Kidney (tissue), 14 donors: ENCODE data around the gene CORIN. TPM values are rescaled to one million over a fixed set of nuclear protein-coding genes. Genes with fewer than 3 reads are reported as not detected.

Experiments
- DNase-seq, 5 donors: peaks; one replicate each; pipeline ENCODE4 v3.0.0-alpha.2; 2013 to 2020
- FAIRE-seq: peaks from 2 replicates; lab custom pipeline; 2012; peaks lifted over from hg19 to GRCh38; lab: Jason Lieb, UNC
- H3K27ac ChIP-seq, 2 donors: one replicate each; pipeline ENCODE4 v1.7.0; 2013; ENCODE audit warnings: low read depth in 2 of 2, low read length in 2 of 2, inconsistent platforms in 1 of 2
- H3K27me3 ChIP-seq: one replicate; pipeline ENCODE4 v1.7.1; 2013; ENCODE audit warnings: low read length, inconsistent platforms; ENCODE audit not compliant: control insufficient read depth, insufficient read depth
- H3K36me3 ChIP-seq, 3 donors: one replicate each; pipeline versions ENCODE4 v1.7.0 to v1.7.1; 2013; ENCODE audit warnings: low read length in 3 of 3, control low read depth in 1 of 3, inconsistent platforms in 1 of 3; ENCODE audit not compliant: insufficient read depth in 3 of 3, control insufficient read depth in 2 of 3
- H3K4me1 ChIP-seq, 3 donors: one replicate each; pipeline versions ENCODE4 v1.7.0 to v1.7.1; 2013; ENCODE audit warnings: low read length in 3 of 3, inconsistent platforms in 1 of 3, low read depth in 1 of 3; ENCODE audit not compliant: control insufficient read depth in 2 of 3, insufficient read depth in 2 of 3
- H3K4me3 ChIP-seq, 3 donors: one replicate each; pipeline versions ENCODE4 v1.7.0 to v1.8.1; 2013; ENCODE audit warnings: low read length in 3 of 3, control low read depth in 1 of 3, inconsistent platforms in 1 of 3
- H3K9ac ChIP-seq, 3 donors: one replicate each; pipeline versions ENCODE4 v1.7.0 to v1.7.1; 2013; ENCODE audit warnings: low read length in 3 of 3, control low read depth in 1 of 3, inconsistent platforms in 1 of 3
- H3K9me3 ChIP-seq, 3 donors: one replicate each; pipeline versions ENCODE4 v1.7.0 to v1.7.1; 2013; ENCODE audit warnings: low read length in 3 of 3, control low read depth in 1 of 3, inconsistent platforms in 1 of 3; ENCODE audit not compliant: control insufficient read depth in 2 of 3, insufficient read depth in 1 of 3
- intact Hi-C: fragments of 100-400 bp; cut with DNase I; formaldehyde crosslinking; loops from one replicate; pipeline ENCODE4 v1.11.1; 2022
- polyA plus RNA-seq: library from polyadenylated mRNA; stranded (reverse); fragments of 350-450 nt; fragmentation: Illumina TruSeq; extraction: RNeasy Lipid Tissue Mini Kit (QIAGEN cat#74804); gene quantifications from one replicate; pipeline ENCODE4 v1.2.3, GENCODE V29; 2014; ENCODE audit warnings: low read depth, low replicate concordance; ENCODE audit not compliant: insufficient read depth
- total RNA-seq: library from RNA; stranded (reverse); fragmentation: NEBNext Ultra II Directional; extraction: Animal tissue kit (Norgen Biotek cat#: 25700); gene quantifications from one replicate; pipeline ENCODE4 v1.2.1, GENCODE V29; 2021
- TF ChIP-seq, protein P1 (sequence below): IDR thresholded peaks from 3 replicates; pipeline ENCODE4 v1.5.1; 2012; ENCODE audit warnings: mild to moderate bottlenecking, moderate library complexity, borderline replicate concordance; ENCODE audit not compliant: insufficient read depth; ENCODE audit errors: extremely low read depth
- donor health status: control.
- donor health status: control.
- donor health status: control.
- donor health status: control.
- donor health status: control.
- donor health status: DM: yes; HTN: yes; CAD: no.
- donor health status: Normal renal cell carcinoma (clear cell type).

CORIN gene
- total and polyA plus RNA-seq, 2 donors from 2014 or later, result 0.75 to 2.6 TPM

DNA sequence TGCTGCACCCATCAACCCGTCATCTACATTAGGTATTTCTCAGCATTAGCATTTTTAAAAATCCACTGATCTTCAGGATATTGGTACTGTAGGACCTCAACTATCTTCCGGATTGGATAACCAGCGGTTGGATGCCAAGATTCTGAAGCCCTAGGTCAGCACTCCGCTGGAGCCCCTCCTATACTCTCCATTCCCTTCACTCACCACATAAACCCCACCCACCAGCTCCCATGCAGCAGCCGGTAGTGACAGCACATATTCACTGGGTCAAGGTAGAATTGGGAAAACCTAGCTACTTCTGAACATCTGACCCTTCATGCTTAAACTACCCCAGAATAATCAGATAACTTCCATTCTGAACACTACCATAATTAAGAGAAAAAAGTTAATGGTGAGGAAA lies 134.9 kb downstream of the CORIN start:
- H3K36me3 ChIP-seq, result no peaks in the 10 kb centered on the region
- peaks cover 3 to 22% (median 4%) of the 10 kb centered on the region in 3 donors for H3K4me1 ChIP-seq
- H3K27ac ChIP-seq, result peak overlapping the region; percentile 60 to 84
- H3K9ac ChIP-seq, result no peak overlapping the region
- peak in 2 of 5 donors; percentile 33 to 38 for DNase-seq
- intact Hi-C loops, result no loop called here
- FAIRE-seq, result no peak
- TF ChIP-seq, protein P1, sequence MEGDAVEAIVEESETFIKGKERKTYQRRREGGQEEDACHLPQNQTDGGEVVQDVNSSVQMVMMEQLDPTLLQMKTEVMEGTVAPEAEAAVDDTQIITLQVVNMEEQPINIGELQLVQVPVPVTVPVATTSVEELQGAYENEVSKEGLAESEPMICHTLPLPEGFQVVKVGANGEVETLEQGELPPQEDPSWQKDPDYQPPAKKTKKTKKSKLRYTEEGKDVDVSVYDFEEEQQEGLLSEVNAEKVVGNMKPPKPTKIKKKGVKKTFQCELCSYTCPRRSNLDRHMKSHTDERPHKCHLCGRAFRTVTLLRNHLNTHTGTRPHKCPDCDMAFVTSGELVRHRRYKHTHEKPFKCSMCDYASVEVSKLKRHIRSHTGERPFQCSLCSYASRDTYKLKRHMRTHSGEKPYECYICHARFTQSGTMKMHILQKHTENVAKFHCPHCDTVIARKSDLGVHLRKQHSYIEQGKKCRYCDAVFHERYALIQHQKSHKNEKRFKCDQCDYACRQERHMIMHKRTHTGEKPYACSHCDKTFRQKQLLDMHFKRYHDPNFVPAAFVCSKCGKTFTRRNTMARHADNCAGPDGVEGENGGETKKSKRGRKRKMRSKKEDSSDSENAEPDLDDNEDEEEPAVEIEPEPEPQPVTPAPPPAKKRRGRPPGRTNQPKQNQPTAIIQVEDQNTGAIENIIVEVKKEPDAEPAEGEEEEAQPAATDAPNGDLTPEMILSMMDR, result no peak
- no peaks in the 10 kb centered on the region for H3K27me3 ChIP-seq
- H3K9me3 ChIP-seq, result no peaks in the 10 kb centered on the region
- H3K4me3 ChIP-seq, result peak overlapping the region in 1 of 3 donors; percentile 35

DNA sequence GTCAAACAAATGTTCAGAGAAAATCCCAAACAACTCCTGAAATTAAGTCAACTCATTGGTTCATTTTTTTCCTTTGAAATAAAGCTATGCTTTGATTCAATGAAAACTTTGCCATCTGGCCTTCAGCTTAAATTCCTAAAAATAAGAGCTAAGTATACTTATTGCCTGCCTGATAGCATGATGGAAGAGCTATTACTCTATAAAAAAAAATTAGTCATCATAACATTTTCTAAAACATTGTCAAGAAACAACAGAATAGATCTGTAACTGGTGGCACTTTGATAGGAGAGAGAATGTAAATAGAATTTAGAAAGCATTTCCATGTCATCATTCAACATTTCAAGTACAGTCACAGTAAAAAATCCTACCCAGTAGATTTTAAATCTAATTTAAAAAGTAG lies 136.6 kb downstream of the CORIN start:
- Histone ChIP-seq H3K9ac (no peak overlapping the region), H3K4me1 (peaks cover 3 to 22% (median 4%) of the 10 kb centered on the region in 3 donors), H3K27ac (no peak overlapping the region), H3K36me3 (no peaks in the 10 kb centered on the region), H3K27me3 (no peaks in the 10 kb centered on the region), H3K4me3 (no peak overlapping the region), H3K9me3 (no peaks in the 10 kb centered on the region)
- DNase-seq (no peak), FAIRE-seq (no peak)
- TF ChIP-seq, protein P1, result no peak
- intact Hi-C loops, result no loop called here

DNA sequence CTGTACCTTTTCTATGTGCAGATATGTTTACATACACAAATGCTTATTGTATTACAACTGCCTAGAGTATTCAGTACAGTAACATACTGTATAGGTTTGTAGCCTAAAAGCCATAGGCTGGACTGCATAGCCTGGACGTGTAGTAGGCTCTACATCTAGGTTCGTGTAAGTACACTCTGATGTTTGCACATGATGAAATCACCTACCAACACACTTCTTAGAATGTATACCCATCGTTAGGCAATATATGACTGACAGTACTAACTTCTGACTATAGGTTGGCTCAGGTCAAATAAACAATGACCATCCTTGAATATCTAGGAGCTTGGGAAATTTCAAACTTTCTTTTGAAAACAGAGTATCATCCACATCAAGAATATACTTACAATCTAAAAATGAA lies 139.0 kb downstream of the CORIN start:
- H3K36me3 ChIP-seq, result no peaks in the 10 kb centered on the region
- intact Hi-C loops, result no loop called here
- H3K27me3 ChIP-seq, result no peaks in the 10 kb centered on the region
- TF ChIP-seq, protein P1, result no peak
- DNase-seq (no peak), FAIRE-seq (no peak)
- no peaks in the 10 kb centered on the region for H3K9me3 ChIP-seq
- peaks cover 0 to 6% (median 3%) of the 10 kb centered on the region in 3 donors for H3K4me1 ChIP-seq
- H3K4me3 ChIP-seq, result no peak overlapping the region
- H3K27ac ChIP-seq, result no peak overlapping the region
- H3K9ac ChIP-seq, result no peak overlapping the region

DNA sequence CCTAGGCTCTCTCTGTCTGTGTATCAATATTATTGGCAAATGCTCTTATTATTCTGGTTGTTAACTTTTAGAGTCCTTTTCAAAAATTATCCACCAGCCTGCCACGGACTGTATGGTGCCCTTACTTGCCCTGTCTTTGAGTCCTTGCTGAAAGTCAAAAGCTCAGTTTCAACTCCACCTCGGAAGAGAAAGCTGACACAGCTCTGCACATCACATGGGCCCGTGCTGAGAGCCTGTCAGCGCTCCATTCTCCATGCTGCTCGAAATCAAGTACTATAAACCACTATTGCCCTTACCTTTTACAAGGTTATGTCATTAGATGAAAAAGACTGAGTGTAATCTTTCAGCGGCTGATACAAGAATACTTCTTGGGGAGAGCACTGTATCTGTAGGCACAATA lies 141.0 kb downstream of the CORIN start:
- Histone ChIP-seq H3K27ac (no peak overlapping the region), H3K9ac (no peak overlapping the region), H3K4me1 (no peaks in the 10 kb centered on the region), H3K27me3 (no peaks in the 10 kb centered on the region), H3K4me3 (no peak overlapping the region), H3K36me3 (no peaks in the 10 kb centered on the region), H3K9me3 (no peaks in the 10 kb centered on the region)
- TF ChIP-seq, protein P1, result no peak
- DNase-seq, result no peak
- FAIRE-seq, result no peak
- intact Hi-C loops, result no loop called here
